ENCODE results near the gene ACAT1. TPM values are rescaled to one million over a fixed set of nuclear protein-coding genes. Genes with fewer than 3 reads are reported as not detected.
"Not testable (repeated sequence)": the region's sequence is repeated elsewhere in the genome, so short reads cannot be mapped to it uniquely, and the experiment has no call there.

ACAT1 gene
- total RNA-seq (2014; rRNA removed; shearing (Covaris generic)): 60.1 and 95.0 TPM in 2 replicates

DNA sequence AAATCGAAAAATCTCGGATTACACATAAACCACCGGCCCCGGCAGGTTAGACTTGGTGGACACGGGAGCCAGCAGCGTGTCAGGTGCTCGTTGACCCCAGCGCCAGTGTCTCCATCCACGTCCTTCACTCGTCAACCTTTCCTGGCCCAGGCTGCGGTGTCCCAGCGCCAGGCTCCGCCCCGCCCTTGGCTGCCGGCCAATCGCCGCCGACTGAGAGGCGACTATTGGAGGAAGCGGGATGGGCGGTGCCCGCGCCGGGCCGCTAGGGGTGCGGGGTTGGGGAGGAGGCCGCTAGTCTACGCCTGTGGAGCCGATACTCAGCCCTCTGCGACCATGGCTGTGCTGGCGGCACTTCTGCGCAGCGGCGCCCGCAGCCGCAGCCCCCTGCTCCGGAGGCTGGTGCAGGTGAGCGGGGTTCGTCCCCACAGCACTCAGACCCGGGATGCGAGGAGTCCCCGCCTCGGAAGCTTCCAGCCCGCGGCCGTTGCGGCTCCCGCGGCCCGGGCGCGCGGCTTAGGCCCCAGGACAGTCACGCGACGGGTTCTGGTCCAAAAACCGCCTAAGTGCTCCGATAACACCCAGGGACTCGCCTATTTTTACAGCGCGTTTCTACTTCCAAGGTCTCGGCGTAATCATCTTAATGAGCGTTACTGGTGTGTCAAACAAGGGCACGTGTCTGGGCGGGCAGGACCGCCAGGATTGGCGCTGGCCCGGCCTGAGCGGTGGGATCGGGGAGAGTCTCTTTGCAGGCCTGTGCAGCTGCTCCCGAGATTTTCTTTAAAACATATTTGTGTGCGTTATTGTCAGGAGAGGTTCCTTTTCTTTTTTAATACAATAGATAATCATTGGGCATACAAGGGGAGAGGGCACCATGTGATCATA is at the start of gene ACAT1:
Gene ACAT1 (plus strand): TSS at position 294 of the 882 bp plus-strand sequence. CDS start 40 bp downstream, at position 334.
- peak; percentile 95 for DNase-seq (ENCODE audit: low read depth)

DNA sequence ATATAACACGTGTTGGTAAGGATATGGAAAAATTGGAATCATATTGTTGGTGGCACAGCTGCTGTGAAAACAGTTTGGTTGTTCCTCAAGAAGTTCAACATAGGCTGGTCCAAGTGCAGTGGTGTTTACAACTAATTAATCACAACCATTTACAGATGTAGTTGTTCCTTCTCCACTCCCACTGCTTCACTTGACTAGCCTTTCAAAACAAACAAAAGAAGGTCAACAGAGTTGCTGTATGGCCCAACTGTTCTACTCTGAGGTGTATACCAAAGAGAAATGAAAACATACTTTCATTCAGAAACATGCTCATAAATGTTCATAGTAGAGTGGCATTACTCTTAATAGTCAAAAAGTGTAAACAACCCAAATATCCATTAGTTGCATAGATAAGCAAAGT is 36.6 kb upstream of the ACAT1 start:
- no peak for DNase-seq (ENCODE audit: low read depth)

DNA sequence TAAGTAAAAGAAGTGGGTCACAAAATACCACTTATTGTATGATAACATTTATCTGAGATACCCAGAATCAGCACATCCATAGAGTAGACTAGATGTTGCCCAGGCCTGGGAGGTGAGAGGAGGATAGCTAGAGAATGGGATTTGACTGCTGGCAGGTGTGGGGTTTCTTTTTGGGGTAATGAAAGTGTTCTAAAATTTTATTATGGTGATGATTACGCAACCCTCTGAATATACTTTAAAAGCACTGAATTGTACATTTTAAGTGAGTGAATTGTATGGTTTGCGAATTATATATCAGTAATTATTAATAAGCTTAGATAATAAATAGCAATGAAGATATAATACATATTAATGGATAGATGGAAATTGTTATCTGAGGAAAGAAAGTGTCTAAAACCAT is 35.7 kb upstream of the ACAT1 start:
- DNase-seq (ENCODE audit: low read depth): no peak

DNA sequence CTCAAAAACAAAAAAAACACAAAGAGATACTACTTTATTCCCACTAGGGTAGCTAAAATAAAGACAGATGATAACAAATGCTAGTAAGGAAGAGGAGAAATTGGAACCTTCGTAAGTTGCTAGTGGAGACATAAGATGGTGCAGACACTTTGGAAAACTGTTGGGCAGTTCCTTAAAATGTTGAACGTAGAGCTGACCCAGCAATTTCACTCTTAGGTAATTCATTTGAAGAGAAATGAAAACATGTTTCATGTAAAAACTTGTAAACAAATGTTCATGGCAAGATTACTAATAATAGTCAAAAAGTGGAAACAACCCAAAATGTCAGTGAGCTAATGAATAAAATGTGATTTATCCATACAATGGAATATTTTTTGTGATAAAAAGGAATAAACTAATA is 29.2 kb upstream of the ACAT1 start:
- no peak for DNase-seq (ENCODE audit: low read depth)

DNA sequence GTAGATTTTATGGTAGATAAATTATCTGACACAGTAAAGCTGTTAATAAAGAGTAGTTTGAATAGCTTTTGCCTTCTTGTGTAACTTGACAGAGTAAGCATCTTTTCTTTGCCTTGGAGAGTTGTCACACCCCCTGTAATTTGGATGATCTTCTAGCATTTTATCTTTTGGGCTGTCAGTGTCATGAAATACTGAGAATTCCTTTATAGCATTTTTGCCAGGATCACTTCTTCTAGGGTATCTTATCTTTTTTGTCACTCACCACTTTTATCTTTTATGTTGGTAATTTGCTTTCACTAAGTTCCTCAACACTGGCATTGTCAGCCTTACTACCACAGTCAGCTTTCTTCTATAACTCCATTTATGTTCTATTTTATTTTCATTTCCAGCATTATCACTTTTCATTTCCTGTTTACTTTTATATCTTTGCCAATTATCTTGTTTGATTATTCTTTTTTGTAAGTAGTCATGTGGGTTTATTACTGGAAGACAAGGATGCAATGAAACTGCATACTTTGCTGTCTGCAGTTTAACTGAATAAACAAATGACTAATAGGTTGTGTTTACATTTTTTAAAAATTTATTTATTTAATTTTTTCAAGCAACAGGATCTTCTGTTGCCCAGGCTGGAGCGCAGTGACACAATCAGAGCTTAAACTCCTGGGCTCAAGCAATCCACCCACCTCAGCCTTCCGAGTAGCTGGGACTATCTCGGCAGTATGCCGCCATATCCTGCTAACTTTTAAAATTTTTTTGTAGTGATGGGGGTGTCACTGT is 28.1 kb upstream of the ACAT1 start:
- DNase-seq (ENCODE audit: low read depth): no peak

DNA sequence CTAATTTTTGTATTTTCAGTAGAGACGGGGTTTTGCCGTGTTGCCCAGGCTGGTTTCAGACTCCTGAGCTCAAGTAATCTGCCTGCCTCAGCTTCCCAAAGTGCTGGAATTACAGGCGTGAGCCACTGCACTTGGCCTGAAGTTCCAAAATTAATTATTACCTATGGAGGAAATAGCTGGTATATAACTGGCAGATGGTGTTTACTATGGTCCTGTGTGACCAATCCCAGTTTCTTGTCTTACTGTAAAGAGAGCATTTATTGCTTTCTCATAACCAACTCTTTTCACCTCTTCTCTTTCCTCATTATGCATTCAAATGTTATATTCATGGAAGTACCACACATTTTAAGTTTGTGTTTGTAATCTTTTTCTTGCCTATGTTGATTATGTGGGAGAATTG is 24.2 kb upstream of the ACAT1 start:
- DNase-seq (ENCODE audit: low read depth): no peak

DNA sequence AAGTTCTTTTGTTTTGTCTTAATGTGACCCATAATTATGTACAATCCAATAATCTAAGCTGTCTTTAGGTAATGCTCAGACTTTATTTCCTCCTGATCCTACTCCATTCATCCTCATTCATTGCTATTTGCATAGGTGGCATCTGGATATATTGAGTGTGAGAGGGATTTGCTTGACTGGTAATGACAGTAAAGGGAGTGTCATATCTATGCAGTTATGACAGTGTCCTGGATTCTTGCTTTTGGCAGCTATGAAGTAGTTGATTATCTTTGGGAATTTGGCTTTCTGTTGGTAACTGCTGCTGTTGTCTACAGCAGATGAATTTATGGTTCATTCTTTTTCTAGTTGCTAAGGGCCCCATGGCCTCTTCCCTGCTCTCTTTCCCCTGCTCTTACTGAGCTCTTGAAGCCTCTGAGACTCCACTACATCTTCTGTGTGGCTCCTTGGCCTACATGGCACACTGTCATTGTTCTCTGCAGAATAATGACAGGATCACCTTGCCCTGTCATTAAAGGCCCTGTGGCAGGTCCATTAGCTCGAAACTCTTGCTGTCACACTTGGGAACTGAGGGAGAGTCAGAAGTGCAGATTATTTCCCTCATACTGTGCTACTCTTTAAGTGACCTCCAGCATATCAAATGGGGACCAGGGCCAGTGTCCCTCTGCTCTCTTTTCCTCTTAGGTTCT is 20.1 kb upstream of the ACAT1 start:
- DNase-seq (ENCODE audit: low read depth): no peak

DNA sequence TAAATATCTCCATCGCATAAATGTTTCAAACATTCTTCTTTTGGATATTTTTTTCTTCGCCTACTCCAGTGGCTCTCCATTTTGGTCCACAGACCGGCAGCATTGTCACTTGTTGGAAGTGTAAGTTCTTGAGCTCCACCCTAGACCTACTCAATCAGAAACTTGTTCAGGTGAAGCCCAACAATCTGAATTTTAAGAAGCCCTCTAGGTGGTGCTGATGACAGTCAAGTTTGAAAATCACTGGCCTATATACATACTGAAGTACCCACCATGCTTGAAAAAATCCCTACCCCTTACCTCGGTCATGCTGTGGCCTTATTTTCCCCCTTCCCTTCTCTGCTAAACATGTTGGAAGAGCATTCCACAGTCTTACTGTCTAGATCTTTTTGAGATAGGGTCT is 10.2 kb upstream of the ACAT1 start:
- no peak for DNase-seq (ENCODE audit: low read depth)

DNA sequence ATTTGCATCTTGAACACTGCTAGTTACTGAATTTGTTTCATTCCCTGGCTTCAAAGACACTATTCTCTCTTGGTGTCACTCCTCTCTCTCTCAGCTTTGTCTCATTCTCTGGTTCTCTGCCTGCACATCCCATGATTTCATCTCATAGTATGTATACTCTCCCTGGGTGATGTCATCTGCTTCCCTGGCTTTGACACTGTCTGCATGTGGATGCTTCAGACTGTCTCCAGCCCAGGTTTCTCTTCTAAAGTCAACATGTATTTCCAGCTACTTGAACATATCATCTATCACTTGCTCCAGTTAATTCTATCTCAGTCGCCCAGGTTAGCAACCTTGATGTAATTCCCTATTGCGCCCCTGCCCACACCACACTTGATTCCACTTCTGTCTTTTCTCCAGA is 9.3 kb upstream of the ACAT1 start:
- DNase-seq (ENCODE audit: low read depth): no peak

DNA sequence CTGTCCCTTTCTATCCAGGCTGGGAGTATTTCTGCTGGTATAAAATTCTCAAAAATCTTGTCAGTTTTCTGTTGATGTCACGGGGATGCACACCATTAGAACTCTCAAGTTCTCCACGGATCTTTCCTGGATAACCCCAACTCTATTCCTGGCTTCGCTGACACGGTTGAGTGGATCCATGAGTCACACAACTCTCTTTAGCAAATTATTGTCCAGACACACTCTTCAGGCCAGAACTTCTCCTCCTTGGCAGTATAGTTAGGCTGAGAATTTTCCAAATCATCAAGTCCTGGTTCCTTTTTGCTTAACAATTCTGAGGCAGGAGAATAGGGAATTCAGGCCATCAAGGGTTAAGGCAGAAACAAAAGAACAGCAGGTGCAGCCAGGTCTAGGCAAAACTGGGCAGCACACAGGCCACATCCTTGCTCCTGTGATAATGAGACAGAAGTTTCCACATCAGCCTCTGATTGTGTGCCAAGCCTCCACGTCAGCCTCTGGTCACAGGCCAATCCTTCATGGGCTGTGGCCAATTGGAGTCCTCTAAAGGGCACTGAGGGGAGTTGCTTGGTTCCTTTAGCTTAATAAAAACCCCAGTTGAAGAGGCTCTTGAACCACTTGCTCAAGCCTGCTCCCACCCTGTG is 5.7 kb upstream of the ACAT1 start:
- DNase-seq (ENCODE audit: low read depth): peak; percentile 88

DNA sequence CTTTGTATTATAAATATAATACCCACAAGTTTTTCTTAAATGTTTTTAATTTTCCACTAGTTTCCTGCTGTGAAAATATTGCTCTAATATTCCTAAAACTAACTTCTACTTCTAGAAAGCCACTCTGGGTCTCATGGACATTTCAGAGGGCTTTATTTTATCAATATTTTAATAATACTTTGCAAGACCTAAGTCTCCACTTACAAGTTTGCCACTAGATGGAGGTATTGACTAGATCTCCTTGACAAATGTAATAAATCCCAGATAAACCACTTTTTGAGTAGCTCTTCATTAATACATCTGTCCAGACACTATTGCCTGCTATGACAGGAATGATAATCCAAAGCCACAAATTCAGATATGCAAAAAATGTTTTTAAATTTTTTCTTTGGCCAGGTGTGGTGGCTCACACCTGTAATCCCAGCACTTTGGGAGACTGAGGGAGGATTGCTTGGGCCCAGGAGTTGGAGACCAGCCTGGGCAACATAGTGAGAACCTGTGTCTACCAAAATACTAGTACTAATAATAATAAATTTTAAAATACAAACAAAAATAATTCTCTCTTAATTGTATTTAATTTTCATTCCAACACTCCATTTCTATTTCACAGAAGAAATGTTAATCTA is 3.5 kb upstream of the ACAT1 start:
- DNase-seq (ENCODE audit: low read depth): peak; percentile 7

DNA sequence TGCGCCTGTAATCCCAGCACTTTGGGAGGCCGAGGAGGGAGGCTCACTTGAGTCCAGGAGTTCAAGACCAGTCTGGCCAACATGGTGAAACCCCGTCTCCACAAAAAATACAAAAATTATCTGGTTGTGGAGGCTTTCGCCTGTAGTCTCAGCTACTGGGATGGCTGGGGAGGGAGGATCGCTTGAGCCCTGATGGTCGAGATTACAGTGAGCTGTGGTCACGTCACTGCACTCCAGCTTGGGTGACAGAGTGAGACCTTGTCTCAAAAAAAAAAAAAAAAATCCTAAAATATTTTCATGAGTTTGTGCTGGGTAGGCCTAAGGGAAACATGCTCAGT is 462 bp upstream of the ACAT1 start:
- DNase-seq (ENCODE audit: low read depth): not testable (repeated sequence)

DNA sequence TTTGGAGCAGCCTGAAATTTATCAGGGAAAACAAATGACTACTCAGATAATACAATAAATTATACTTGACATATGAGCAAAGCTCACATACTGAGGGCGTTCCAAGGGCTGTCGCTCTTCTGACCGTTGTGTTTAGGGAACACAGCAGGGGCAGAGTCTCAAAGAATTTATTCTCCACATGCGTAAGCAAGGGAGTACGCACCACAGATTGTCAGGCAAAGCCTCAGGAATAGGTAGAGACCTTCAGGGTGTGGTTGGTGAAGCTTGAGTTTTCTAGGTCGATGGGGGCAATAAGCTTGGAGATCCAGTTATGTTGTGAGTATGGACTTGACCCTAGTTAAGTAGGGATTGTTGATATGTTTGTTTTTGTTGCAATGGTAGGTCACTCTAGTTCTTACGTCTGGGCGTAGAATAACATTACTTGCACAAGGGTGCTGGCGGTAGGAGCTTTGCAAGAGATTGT is 830 bp downstream of the ACAT1 start:
- DNase-seq (ENCODE audit: low read depth): peak; percentile 7

DNA sequence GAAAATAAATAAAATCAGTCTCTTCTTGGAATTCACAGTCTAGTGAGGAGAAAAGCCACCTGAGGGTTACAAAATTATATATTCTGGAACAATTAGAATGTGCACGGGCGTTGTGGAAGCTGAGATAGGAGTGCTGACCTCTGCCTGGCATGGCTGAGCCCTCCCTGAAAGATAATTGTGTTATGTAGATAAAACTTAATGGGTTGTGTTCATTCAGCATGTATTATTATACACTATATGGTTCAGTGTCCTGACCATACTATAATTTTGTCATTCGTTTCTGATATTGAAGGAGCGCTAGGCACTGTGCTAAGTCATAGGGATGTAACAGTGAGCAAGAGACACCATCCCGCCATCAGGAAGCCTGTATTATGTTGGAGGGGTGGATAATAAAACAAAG is 3.7 kb downstream of the ACAT1 start:
- no peak for DNase-seq (ENCODE audit: low read depth)

DNA sequence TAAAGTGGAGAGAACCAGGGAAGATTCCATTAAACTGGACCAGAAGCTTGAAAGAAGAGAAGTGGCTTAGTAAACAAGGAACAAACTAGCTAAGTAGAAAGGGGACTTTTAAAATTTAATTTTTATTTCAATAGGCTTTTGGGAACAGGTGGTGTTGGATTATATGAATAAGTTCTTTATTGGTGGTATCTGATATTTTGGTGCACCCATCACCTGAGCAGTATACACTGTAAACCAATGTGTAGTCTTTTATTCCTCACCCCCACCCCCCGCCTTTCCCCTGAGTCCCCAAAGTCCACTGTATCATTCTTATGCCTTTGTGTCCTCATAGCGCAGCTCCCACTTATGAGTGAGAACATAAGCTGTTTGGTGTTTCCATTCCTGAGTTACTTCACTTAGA is 7.4 kb downstream of the ACAT1 start:
- no peak for DNase-seq (ENCODE audit: low read depth)

DNA sequence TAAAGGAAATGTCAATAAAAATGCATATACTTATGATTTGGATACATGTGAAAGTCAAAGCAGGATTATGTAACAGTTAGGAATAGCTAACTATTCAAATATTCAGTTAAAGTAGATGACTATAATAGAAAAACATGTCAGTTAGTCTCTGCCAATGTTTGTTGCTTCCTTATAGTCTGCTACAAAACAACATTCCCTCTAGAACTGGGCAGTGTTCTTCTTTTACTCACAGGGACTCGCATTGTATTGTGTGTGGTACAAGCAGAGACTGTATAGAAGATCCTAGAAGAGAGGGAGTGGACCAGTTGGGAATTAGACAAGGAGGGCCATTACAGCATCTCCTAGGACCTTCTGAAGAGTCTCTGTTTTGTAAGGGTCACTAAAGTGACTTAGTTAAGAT is 10.6 kb downstream of the ACAT1 start:
- DNase-seq (ENCODE audit: low read depth): no peak

DNA sequence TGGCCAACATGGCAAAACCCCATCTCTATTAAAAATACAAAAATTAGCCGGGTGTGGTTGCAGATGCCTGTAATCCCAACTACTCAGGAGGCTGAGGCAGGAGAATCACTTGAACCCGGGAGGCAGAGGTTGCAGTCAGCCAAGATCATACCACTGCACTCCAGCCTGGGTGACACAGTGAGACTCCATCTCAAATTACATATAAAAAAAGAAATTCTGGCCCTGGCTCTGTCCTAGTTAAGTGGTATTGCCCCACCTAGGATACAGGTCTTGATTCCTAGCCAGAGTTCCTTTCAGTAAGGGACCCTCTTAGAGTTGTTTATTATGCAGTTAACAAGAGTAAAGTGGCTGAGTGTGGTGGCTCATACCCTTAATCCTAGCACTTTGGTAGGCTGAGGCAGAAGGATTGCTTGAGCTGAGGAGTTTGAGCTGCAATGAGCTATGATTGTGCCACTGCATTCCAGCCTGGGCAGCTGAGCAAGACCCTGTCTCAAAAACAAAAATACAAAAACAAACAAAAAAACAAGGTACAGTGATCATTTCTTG is 11.7 kb downstream of the ACAT1 start:
- DNase-seq (ENCODE audit: low read depth): not testable (repeated sequence)

DNA sequence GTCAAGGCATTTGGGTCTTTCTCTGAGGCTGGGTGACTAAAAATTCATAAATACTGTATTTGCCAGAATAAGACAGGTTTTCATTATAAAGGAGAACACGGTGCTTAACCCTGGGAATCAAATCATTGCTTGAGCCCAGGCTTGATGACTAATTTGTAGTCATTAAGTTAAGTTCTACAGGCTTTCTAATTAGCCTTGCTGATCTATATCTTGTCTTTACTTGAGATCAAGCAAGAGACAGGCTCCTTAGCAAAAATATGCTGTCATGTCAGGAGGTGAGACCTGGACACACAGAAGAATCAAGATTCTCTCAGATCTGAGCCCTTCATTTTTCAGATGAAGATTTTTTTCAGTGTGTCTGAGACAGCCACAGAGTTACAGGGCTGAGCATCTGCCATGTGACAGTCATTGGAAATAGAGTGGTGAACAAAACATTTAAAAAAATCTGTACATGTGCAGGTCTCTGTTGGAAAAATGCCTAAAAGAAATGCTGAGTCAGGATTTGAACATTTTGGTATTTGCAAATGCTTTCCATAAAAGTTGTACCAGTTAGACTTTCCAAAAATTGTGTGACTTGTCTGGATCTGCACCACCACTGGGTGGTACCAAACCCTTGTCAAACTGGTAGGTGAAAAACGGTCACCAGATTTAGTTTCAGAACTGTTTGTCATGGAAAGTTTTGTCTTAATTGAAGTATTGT is 14.6 kb downstream of the ACAT1 start:
- DNase-seq (ENCODE audit: low read depth): no peak

DNA sequence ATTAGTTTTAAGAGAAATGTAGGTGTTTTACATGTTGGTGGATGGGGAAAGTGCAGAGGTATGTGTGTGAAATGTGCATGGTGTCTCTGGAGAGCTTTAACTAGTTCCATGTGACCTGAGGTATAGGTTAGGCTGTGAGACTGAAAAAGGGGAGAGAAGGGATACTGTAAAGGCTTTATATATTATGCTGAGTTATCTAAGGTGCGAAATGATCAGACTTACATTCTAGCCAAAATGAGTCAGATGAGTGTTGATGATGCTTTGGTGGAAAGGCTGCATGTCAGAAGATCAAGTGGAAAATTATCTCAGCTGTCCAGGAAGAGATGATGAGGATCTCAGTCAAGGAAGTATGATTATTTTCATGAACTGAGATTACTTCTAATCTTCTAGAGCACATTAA is 15.8 kb downstream of the ACAT1 start:
- no peak for DNase-seq (ENCODE audit: low read depth)

DNA sequence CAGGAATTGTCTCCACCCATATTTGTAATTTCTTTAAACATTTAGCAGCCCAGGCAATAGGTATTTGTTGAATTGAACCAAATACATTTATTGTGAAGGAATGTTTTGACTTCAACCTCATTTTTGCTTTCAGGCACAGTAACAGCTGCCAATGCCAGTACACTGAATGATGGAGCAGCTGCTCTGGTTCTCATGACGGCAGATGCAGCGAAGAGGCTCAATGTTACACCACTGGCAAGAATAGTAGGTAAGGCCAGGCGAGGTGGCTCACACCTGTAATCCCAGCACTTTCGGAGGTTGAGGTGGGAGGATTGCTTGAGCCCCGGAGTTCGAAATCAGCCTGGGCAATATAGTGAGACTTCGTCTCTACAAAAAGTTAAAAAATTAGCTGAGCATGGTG is 20.9 kb downstream of the ACAT1 start:
- DNase-seq (ENCODE audit: low read depth): no peak

DNA sequence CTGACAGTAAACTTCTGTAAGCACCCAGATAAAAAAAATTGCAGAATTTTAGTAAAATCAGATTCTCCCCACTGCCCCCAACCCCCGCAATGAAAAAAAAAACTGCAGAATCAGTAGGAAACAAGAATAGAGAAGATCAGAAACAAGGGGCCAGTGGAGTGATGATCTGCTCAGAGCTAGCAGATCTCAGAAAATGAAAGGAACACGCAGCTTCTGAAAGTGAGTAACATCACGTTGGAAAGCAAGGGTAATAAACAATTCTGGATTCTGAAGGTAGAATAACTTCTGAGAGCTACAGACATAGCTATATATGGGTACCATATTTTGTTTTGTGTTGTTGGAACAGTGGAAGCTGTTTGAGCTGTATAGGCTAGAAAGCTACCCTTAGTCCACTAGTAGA is 23.2 kb downstream of the ACAT1 start:
- no peak for DNase-seq (ENCODE audit: low read depth)

Measured in Daoy (cell line).